ENCODE data around the gene NTN1. TPM values are rescaled to one million over a fixed set of nuclear protein-coding genes. Genes with fewer than 3 reads are reported as not detected.

Gene NTN1
- total and polyA plus RNA-seq, 2 experiments from 2014 or later, result 0.42 to 2.1 TPM

GRCh38 chr17:9224485-9224884, 203.2 kb downstream of the NTN1 start:
- Histone ChIP-seq H3K27me3 (no peaks in the 10 kb centered on the region), H3K9me3 (ENCODE audit: low read depth) (no peaks in the 10 kb centered on the region), H4K20me1 (ENCODE audit: insufficient read depth, poor library complexity, severe bottlenecking) (no peaks in the 10 kb centered on the region), H3K4me2 (no peak overlapping the region), H3K4me3 (no peak overlapping the region), H3K27ac (no peak overlapping the region), H3K4me1 (ENCODE audit: insufficient read depth) (no peaks in the 10 kb centered on the region), H3K36me3 (replicated peaks; ENCODE audit: insufficient read depth, low read depth) (no peaks in the 10 kb centered on the region), H2AFZ (no peak overlapping the region), H3K79me2 (no peaks in the 10 kb centered on the region), H3K9me2 (replicated peaks; ENCODE audit: insufficient read depth) (no peaks in the 10 kb centered on the region)
- DNase-seq (ENCODE audit: low spot score), result no peak
- TF ChIP-seq CTCF (IDR thresholded peaks at IDR 0.05; ENCODE audit: poor library complexity), result no peak
- no peak for TF ChIP-seq EZH2phosphoT487 (IDR thresholded peaks at IDR 0.05; ENCODE audit: low read depth, severe bottlenecking, unreplicated experiment)
- TF ChIP-seq EZH2 (IDR thresholded peaks at IDR 0.05; ENCODE audit: borderline replicate concordance), result no peak
- 95% methylated on average over 7 of the region's 7 CpGs for WGBS (ENCODE audit: low lambda C conversion rate, missing lambda C conversion rate)

GRCh38 chr17:9225305-9226101, 204.2 kb downstream of the NTN1 start:
- H3K4me1 ChIP-seq (ENCODE audit: insufficient read depth), result no peaks in the 10 kb centered on the region
- DNase-seq (ENCODE audit: low spot score), result no peak
- H3K27ac ChIP-seq, result no peak overlapping the region
- no peaks in the 10 kb centered on the region for H3K36me3 ChIP-seq (replicated peaks; ENCODE audit: insufficient read depth, low read depth)
- H3K27me3 ChIP-seq, result no peaks in the 10 kb centered on the region
- no peak for TF ChIP-seq EZH2phosphoT487 (IDR thresholded peaks at IDR 0.05; ENCODE audit: low read depth, severe bottlenecking, unreplicated experiment)
- TF ChIP-seq CTCF (IDR thresholded peaks at IDR 0.05; ENCODE audit: poor library complexity), result no peak
- TF ChIP-seq EZH2 (IDR thresholded peaks at IDR 0.05; ENCODE audit: borderline replicate concordance), result no peak
- H3K79me2 ChIP-seq, result no peaks in the 10 kb centered on the region
- H3K9me3 ChIP-seq (ENCODE audit: low read depth), result no peaks in the 10 kb centered on the region
- H2AFZ ChIP-seq, result no peak overlapping the region
- WGBS (ENCODE audit: low lambda C conversion rate, missing lambda C conversion rate), result 43% methylated on average over 17 of the region's 32 CpGs
- no peak overlapping the region for H3K4me3 ChIP-seq
- no peaks in the 10 kb centered on the region for H4K20me1 ChIP-seq (ENCODE audit: insufficient read depth, poor library complexity, severe bottlenecking)
- no peak overlapping the region for H3K4me2 ChIP-seq
- no peaks in the 10 kb centered on the region for H3K9me2 ChIP-seq (replicated peaks; ENCODE audit: insufficient read depth)

- 95% methylated on average over 20 of the region's 34 CpGs for WGBS (ENCODE audit: low lambda C conversion rate, missing lambda C conversion rate)
- Histone ChIP-seq H3K4me3 (no peak overlapping the region), H3K79me2 (no peaks in the 10 kb centered on the region), H3K36me3 (replicated peaks; ENCODE audit: insufficient read depth, low read depth) (no peaks in the 10 kb centered on the region), H3K9me2 (replicated peaks; ENCODE audit: insufficient read depth) (no peaks in the 10 kb centered on the region), H3K4me2 (no peak overlapping the region), H3K9me3 (ENCODE audit: low read depth) (no peaks in the 10 kb centered on the region), H3K27me3 (no peaks in the 10 kb centered on the region), H2AFZ (no peak overlapping the region), H3K27ac (no peak overlapping the region), H3K4me1 (ENCODE audit: insufficient read depth) (no peaks in the 10 kb centered on the region), H4K20me1 (ENCODE audit: insufficient read depth, poor library complexity, severe bottlenecking) (no peaks in the 10 kb centered on the region)
- no peak for DNase-seq (ENCODE audit: low spot score)
- TF ChIP-seq CTCF (IDR thresholded peaks at IDR 0.05; ENCODE audit: poor library complexity) (no peak), EZH2 (IDR thresholded peaks at IDR 0.05; ENCODE audit: borderline replicate concordance) (no peak), EZH2phosphoT487 (IDR thresholded peaks at IDR 0.05; ENCODE audit: low read depth, severe bottlenecking, unreplicated experiment) (no peak)
These were observed 205.0 kb downstream of the NTN1 start for GRCh38 chr17:9226130-9226793.

Data from hepatocyte (in vitro differentiated cells).